GM18498 (cell line): ENCODE results near the gene CXCR6.

Experiments used
- ATAC-seq: cut with Tn5 transposase; IDR thresholded peaks from one replicate; pipeline ENCODE4 v1.9.1; 2021; ENCODE audit warnings: mild to moderate bottlenecking, moderate library complexity; ENCODE audit not compliant: unreplicated experiment

Gene CXCR6

GRCh38 chr3:45943207-45943846, at the start of gene CXCR6:
CXCR6 (plus strand) TSS chr3:45943464; CDS start chr3:45946482, 3,018 bp downstream.
- no peak for ATAC-seq

DNA sequence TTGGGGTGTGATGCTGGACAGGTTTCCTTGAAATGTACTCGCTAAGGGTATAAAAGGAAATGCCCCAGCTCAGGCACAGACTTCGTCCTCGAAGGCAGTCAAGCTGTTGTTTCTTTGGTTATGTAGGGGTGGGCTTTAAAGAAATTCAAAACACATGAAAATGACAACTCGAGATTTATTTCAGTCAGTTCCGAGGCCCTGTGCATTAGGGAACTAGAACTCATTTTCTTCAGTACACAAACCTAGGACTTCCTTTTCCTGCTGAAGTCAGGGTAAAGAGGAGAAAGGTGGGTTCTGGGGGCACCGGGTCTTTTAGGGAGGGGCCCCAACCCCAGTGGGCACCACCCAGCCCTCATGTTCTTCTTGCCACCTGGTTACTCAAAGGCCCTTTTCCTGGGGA, 49.2 kb upstream of the CXCR6 start:
- no peak for ATAC-seq

DNA sequence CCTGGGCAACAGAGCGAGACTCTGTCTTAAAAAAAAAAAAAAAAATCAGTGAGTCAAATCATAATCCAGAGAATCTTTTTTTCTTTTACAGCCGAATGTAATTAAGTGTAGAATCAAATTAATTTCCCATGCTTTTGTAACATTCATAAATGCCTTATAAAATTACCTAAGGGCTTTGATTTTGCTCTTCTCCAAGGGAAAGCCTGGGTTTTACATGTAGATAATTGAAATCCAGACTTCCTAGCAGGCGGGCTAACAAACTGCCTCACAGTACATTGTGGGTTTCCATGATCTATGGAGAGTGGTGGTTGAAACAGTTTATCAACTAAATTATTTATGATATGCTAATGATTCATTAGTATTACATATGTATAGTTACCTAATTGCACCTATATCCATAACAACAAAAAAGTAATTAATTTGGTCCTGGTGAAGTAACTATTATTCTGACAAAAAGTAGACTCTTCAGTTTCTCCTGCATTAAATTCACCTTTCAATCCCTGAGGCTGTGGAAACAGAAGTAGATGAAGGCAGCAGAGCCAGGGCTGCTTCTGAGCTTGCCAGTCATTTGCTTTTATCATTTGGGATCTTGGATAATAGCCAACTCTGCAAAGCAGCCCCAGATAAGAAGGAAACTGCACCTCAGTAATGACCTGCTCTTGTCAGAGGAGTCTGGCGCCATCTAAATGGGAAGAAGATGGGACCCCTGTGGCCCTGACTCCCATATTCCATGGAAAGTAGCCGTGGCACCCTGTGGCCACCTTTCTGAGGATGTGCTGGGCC, 47.4 kb upstream of the CXCR6 start:
- ATAC-seq = no peak

DNA sequence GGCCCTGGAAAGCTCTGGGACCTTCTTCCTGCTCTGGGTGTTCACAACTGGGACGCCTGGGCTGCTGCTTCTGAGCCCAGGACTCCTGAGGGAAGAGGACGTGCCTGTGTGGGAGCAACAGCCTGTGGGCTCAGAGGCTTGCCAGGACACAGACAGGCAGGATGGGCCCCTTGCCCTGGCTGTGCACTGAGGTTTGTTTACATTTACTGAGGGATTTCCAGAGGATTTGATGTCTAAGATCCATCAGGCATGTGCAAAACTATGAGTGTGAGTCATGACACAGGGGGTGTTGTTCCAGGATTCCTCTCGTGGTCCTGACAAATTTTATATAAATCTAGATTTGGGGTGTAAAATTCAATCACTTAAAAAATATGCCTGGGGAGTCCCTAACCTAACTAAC, 46.3 kb upstream of the CXCR6 start:
- no peak for ATAC-seq

DNA sequence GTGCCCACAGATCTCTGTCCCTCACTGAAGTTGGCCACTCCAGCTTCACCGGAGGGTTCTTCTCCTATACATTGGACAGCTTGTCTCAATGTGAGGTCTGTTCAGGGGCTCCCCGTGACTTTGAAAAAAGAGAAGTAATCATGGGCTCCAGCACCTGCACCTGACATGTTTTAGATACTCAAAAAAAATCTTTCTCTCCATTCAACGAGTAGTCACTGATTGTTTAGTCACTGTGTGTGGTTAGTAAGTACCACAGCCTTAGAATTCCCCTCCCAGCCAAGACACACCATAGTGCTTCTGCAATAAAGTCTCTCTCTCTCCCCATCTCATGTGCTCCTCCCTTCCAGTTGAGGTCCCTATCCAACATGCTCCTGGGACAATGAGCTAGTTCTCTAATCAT, 38.3 kb upstream of the CXCR6 start:
- ATAC-seq = no peak

DNA sequence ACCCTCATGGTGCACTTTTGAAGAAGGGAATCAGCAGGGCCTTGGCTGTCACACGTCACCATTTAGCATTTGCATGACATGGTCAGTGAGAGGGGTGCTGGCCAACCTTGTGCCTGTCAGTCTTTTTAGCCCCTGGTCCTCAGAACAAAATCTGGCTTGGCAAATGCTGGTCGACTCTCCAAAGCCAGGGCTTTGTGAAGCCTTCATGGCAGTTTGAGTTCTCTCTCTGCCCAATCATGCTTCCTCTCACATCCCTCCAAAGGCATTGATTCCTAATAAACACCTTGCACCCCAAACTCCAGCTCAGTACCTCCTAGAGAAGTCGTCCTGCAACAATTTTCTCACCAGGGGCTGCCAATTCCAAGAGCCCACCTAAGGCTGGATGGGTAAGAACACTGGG, 37.5 kb upstream of the CXCR6 start:
- ATAC-seq = no peak

DNA sequence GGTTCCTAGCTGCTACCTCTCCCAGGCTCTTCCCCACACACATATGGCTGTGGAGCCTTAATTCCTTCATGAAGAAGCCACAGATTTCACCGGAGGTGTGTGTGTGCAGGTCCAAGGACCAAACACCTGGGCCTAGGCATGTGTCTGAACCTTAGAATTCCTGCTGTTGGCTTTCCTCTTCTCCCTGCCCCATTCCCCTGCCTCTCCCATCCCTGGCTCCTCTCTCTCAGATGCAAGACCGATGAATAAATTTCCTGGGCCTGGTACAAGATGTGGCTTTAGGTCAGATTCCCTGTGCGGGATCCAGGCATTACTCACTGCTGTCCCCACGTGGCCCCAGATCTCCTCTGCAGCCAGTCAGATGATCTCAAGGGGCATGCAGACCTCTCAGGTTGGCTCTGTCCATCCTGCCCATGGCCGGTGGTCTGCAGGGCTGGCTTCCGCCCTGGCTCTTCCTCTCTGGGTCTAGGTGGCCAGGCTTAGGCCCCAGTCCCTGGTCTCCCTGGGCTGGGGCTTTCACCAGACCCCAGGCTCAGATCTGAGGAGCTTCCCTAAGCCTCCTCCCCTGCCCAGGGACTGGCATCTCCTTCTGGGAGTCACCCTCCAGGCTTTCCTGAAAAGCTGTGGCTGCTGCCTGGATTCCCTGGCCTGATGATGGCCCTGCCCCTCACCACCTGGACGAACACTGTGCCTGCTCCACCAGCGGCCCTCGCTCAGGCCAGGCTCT, 36.4 kb upstream of the CXCR6 start:
- ATAC-seq = no peak

- no peak for ATAC-seq
Measured at GRCh38 chr3:45907769-45908705, 35.2 kb upstream of the CXCR6 start.

DNA sequence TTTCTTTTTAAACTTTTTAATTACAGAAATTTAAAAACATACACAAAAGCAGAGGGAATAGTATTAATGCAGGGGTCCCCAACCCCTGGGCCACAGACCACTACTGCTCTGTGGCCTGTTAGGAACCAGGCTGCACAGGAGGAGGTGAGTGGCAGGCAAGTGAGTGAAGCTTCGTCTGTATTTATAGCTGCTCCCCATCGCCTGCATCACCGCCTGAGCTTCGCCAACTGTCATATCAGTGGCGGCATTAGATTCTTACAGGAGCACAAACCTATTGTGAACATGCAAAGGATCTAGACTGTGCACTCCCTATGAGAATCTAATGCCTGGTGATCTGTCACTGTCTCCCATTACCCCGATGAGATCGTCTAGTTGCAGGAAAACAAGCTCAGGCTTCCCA, 34.5 kb upstream of the CXCR6 start:
- no peak for ATAC-seq

DNA sequence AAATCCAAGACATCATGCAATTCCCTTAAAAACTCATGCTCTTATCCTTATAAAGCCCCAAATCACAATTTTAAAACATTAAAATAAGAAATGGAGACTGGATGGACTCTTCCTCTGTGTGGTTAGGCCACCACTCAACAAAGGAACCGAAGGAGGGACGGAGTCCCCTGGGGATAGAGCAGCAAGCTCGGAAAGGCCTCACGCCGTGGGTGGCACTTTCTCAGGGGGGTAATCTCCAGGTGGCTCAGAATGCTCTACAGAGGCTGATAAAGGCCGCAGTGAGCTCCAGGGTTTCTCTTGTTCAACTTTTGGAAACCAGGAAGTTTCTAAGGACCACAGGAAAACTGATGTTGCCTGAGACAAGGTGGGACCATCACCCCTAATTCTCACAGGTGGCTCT, 33.7 kb upstream of the CXCR6 start:
- no peak for ATAC-seq

- no peak for ATAC-seq
Measured at GRCh38 chr3:45910892-45911291, 32.4 kb upstream of the CXCR6 start.

DNA sequence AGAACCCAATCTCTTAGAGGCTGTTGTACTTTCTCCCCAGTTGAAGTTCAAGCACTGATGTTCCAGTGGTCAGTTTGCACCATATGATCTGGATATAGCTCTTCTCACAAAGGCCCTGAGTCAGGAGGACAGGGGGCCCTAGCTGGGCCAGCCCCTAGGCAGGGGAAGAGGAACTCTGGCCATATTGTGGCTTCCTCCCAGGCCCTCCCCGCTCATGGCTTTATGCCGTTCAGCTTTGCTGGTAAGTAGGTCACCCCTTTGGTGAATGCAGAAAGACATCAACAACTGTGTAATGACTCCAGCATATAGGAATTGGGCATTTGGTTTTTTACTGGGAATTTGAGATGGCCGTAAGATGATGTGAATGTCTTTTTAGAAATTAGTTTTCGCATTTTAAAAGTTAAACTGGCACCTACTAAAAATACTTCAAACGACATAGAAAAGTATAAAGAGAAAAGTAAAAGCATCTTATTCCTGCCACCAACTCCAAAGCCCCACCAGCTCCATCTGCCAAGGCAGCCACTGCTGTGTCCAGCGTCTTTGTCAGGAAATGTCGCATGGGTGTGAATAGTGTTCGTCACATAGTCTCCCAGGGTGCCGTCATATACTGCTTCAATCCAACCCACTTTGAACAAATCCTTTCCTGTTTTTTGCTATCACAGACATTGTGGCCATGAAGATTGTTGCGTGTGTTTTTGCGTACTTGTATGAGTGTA, 31.6 kb upstream of the CXCR6 start:
- ATAC-seq = no peak

DNA sequence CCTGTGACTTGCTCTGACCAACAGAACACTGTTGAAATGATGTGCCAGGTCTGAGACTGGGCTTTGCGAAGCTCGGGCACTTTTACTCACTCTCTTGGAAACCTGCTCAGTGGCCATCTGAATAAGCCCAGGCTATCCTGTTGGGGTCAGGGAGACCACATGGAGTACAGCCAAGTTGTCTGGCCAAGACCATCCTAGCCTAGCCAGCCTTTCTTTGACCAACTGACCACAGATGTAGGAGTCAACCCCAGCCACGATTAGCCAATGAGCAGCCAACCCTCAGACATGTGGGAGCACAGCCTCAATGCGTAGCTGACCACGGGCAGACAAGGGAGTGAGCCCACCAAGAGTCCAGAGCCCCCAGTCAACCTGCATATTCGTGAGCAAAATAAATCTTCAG, 30.8 kb upstream of the CXCR6 start:
- no peak for ATAC-seq

DNA sequence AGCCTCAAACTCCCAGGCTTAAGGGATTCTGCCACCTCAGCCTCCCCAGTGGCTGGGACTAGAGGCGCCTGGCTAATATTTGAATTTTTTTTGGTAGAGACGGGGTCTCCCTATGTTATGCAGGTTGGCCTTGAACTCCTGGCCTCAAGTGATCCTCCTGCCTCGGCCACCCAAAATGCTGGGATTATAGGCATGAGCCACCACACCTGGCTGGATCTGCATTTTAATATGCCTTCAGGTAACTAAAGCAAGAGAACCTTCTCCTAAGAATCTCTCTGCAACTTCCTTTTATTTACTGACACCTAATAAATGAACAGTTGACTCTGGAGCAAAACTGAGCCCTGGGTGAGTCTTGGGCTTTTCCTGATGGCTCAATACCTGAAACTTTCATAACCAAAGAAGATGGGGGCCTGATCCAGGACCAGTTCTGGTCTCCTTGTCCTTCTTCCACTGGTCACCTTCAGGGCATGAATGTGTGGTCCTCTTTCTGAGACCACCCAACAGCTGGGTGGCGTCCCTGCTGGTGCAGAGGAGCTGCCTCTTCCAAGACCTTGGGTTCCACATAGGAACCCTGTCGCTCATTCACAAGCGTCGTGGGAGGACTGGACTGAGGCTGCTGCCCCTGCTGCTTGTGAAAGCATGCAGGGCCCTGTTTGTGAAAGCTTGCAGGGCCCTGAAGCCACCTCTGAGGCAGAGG, 28.8 kb upstream of the CXCR6 start:
- ATAC-seq = no peak

- ATAC-seq = no peak
Measured at GRCh38 chr3:45915059-45915439, 28.2 kb upstream of the CXCR6 start.

DNA sequence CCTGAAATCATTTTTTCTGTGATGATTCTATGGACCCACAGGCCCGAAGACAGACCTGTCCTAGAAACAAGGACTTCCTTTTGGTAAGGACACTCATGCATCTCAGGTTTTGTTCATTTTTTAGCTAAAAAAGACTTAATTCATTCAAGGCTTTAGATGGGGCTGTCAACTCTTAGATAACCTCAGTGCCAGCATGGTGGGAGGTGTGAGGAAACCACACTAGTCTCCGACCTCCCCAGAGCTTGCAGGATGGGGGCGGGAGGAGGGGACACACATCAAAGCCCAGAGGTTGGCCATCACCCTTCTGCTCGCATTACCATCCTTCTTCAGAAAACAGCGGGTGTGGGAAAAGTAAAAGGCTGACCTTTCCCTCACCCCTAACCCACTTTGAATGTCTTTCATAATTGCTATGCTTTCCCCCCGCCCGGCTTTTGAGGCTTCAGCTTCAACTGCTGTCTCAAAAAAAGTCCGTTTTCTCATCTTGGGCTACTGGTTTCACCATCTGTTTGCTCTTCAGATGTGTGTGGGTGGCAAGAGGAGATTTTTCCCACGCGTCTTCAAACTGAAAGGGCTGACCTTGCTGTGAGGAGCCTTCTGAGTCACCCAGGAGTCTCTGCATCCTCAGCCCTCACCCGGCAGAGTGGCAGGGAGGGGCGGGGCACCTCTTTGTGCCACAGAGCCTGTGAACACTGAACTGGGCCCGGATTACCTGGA, 27.6 kb upstream of the CXCR6 start:
- peak; percentile 89 for ATAC-seq

DNA sequence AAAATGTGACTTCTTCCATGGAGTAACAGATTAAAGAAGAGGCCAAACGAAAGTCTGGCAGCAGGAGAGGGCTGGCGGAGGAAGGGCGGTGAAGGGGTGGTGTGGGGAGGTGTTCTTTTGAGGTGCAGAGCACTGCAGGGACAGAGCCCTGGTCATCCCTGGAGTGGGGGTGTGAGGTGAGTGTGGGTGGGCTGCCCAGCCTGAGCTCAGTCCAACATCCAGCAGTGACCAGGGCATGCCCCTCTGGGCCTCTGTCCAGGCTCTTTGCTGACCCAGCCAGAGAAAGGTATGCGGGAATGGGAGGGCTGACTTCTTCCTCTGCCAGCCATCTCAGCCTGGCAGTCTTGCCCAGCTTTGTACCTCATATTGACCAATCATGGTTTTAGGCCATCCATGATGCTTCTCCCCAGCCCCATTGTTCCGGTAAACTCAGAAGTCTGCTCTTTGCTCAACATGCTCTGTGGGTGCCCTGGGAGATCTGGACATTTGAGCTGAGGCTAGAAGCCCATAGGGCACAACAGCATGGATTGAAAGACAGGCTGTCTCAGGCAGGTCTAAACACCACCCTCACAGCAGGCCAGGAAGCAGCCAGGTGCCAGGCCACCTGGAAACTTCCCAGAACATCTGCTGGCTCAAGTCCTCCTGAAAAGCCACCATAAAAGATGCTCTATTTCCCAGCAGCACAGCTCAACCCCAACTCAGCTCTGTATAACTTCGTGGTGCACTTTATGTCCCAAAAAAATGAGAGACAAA, 25.9 kb upstream of the CXCR6 start:
- ATAC-seq = no peak
